Prostate gland (tissue), 2 donors: Measurements from ENCODE around the gene CCDC102B. TPM values are rescaled to one million over a fixed set of nuclear protein-coding genes. Genes with fewer than 3 reads are reported as not detected.

Source experiments
- DNase-seq: peaks from one replicate; pipeline ENCODE4 v3.0.0-alpha.2; 2019; ENCODE audit warnings: low spot score
- H3K27ac ChIP-seq, 2 donors: fragments of 200-600 bp; sonication (generic); 2 replicates each; pipeline ENCODE4 v1.5.1; 2017 to 2019
- H3K27me3 ChIP-seq: fragments of 200-600 bp; sonication (generic); replicated peaks from 2 replicates; pipeline ENCODE4 v1.5.1; 2019; ENCODE audit not compliant: insufficient read depth
- H3K36me3 ChIP-seq, 2 donors: fragments of 200-600 bp; sonication (generic); 1 replicate in 1 of 2; 2 replicates in 1 of 2; pipeline versions ENCODE4 v1.5.1 to v1.8.1; 2017 to 2019
- H3K4me1 ChIP-seq: fragments of 200-600 bp; sonication (generic); replicated peaks from 2 replicates; pipeline ENCODE4 v1.5.1; 2019
- H3K4me3 ChIP-seq, 2 donors: fragments of 200-600 bp; sonication (generic); 2 replicates each; pipeline ENCODE4 v1.5.1; 2017 to 2019
- H3K9me3 ChIP-seq: fragments of 200-600 bp; sonication (generic); 2 replicates; pipeline ENCODE4 v1.5.1; 2017
- CTCF ChIP-seq, 4 experiments: fragments of 200-600 bp in 2 of 4; fragments of 450-650 bp in 2 of 4; sonication (generic) in 2 of 4; IDR thresholded peaks; 1 replicate in 3 of 4; 2 replicates in 1 of 4; pipeline ENCODE4 v1.5.1; 2016 to 2019; ENCODE audit warnings: antibody characterized with exemption in 4 of 4, mild to moderate bottlenecking in 2 of 4, moderate library complexity in 2 of 4
- POLR2A ChIP-seq: fragments of 450-650 bp; IDR thresholded peaks from one replicate; pipeline ENCODE4 v1.6.1; 2016; ENCODE audit warnings: antibody characterized with exemption, mild to moderate bottlenecking
- POLR2AphosphoS5 ChIP-seq: sonication (generic); formaldehyde crosslinking; IDR thresholded peaks from one replicate; pipeline ENCODE4 v1.6.1; 2017; ENCODE audit warnings: antibody characterized with exemption
- WGBS: methylation state at CpG from one replicate; pipeline ENCODE4 v1.1.5; 2018; 5-methylcytosine and 5-hydroxymethylcytosine counted together
- intact Hi-C: fragments of 100-400 bp; cut with DNase I; formaldehyde crosslinking; loops from one replicate; pipeline ENCODE4 v1.14.2; 2022
- total RNA-seq, 2 donors: library from RNA; depleted of rRNA; stranded (reverse); fragments of >200 nt; gene quantifications; one replicate each; pipeline ENCODE4 v1.1.0, GENCODE V29; 2016

Gene CCDC102B
- total RNA-seq, 2 donors from 2014 or later, result 2.9 to 16.5 TPM

- H3K36me3 ChIP-seq, result no peaks in the 10 kb centered on the region
- no peak overlapping the region for H3K27ac ChIP-seq
- no peaks in the 10 kb centered on the region for H3K4me1 ChIP-seq
- no peak for DNase-seq
- TF ChIP-seq POLR2AphosphoS5, result no peak
- no peak for TF ChIP-seq CTCF (IDR thresholded peaks at IDR 0.05)
- no peak for TF ChIP-seq POLR2A
- H3K27me3 ChIP-seq, result no peaks in the 10 kb centered on the region
- WGBS, result 89% methylated on average over 5 of the region's 5 CpGs
- no peak overlapping the region for H3K4me3 ChIP-seq
- intact Hi-C loops, result no loop called here
- H3K9me3 ChIP-seq, result no peaks in the 10 kb centered on the region
These were observed 210.7 kb downstream of the CCDC102B start for GRCh38 chr18:69008538-69008937.

DNA sequence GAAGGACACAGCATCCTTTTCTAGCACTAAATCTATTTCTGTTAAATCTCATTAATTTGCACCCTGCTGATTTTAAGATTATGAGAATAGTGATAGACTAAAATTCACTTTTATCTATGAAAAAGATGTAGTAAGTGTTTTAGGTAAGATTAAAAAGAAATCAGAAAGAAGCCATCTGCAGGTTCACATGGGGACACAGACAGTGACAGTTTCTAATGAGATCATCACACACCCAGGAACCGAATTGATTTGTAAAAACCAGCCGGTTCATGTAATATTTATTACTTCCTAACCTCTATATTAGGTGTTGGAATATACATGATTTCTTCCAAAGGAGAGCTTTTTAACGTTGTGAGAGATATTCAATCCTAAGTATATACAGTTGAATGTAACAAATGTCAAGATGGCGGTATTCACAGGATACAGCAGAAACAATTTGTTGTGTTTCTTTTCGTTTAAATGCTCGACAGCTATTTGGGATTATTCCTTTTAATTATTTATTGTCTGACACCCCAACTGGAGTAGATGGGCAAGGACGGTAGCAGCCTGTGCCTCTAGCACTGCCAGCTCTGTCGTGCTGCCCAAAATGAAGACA lies 223.4 kb downstream of the CCDC102B start:
- intact Hi-C loops, result no loop called here

DNA sequence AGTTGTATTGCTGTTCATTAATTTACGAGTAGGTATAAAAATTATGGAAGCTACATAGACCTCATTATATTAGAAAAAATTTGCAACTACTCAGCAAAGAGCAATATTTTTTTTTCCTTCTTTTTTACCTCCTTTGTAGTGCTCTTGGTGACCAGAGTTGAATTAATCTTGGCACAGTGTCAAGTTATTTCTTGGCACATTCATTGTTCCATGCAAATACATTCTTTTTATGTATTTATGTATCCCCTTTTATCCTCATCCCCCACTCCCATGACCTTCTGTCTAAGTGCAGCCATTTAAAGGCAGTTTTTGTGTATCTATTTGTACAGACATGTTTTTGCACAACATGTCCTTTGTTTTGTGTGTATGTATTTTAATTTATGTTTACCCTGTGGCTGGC lies 224.5 kb downstream of the CCDC102B start:
- no peaks in the 10 kb centered on the region for H3K9me3 ChIP-seq
- no peaks in the 10 kb centered on the region for H3K36me3 ChIP-seq
- TF ChIP-seq CTCF (IDR thresholded peaks at IDR 0.05) (no peak), POLR2AphosphoS5 (no peak), POLR2A (no peak)
- no peaks in the 10 kb centered on the region for H3K4me1 ChIP-seq
- intact Hi-C loops, result no loop called here
- 64% methylated on average over 1 of the region's 1 CpG for WGBS
- no peak overlapping the region for H3K27ac ChIP-seq
- H3K27me3 ChIP-seq, result no peaks in the 10 kb centered on the region
- H3K4me3 ChIP-seq, result no peak overlapping the region
- DNase-seq, result no peak

More for the DNA sequence above, 223.4 kb downstream of the CCDC102B start:
- Histone ChIP-seq H3K9me3 (no peaks in the 10 kb centered on the region), H3K27ac (no peak overlapping the region), H3K4me3 (no peak overlapping the region), H3K36me3 (no peaks in the 10 kb centered on the region), H3K27me3 (no peaks in the 10 kb centered on the region), H3K4me1 (no peaks in the 10 kb centered on the region)
- DNase-seq, result no peak
- TF ChIP-seq POLR2AphosphoS5, result no peak
- WGBS, result 78% methylated on average over 8 of the region's 8 CpGs

GRCh38 chr18:69031571-69031970 lies 233.7 kb downstream of the CCDC102B start:
- intact Hi-C loops, result no loop called here
- Histone ChIP-seq H3K36me3 (no peaks in the 10 kb centered on the region), H3K9me3 (no peaks in the 10 kb centered on the region), H3K27me3 (no peaks in the 10 kb centered on the region), H3K4me3 (no peak overlapping the region), H3K4me1 (no peaks in the 10 kb centered on the region), H3K27ac (no peak overlapping the region)
- no peak for TF ChIP-seq CTCF (IDR thresholded peaks at IDR 0.05)
- no peak for TF ChIP-seq POLR2AphosphoS5
- no peak for TF ChIP-seq POLR2A
- WGBS, result 97% methylated on average over 1 of the region's 1 CpG
- DNase-seq, result no peak

GRCh38 chr18:69032009-69032408 lies 234.1 kb downstream of the CCDC102B start:
- TF ChIP-seq POLR2A (no peak), CTCF (IDR thresholded peaks at IDR 0.05) (no peak), POLR2AphosphoS5 (no peak)
- DNase-seq, result no peak
- H3K4me1 ChIP-seq, result no peaks in the 10 kb centered on the region

More at GRCh38 chr18:69032009-69032408, 234.1 kb downstream of the CCDC102B start:
- H3K36me3 ChIP-seq, result no peaks in the 10 kb centered on the region
- no peak overlapping the region for H3K27ac ChIP-seq
- intact Hi-C loops, result no loop called here
- no peaks in the 10 kb centered on the region for H3K27me3 ChIP-seq
- no peak overlapping the region for H3K4me3 ChIP-seq
- no peaks in the 10 kb centered on the region for H3K9me3 ChIP-seq
